Skin of body (tissue), 2 donors: ENCODE measurements around the gene CRACR2A. TPM values are rescaled to one million over a fixed set of nuclear protein-coding genes. Genes with fewer than 3 reads are reported as not detected.

ENCODE experiments used
- DNase-seq: peaks from one replicate; lab custom pipeline; 2025; lab: John Stamatoyannopoulos, UW
- total RNA-seq: library from RNA; depleted of rRNA; stranded (reverse); fragments of >200 nt; gene quantifications from one replicate; pipeline ENCODE4 v1.2.3, GENCODE V29; 2014

The CRACR2A gene
- total RNA-seq, 1 donor from 2014 or later = 1.8 TPM

DNA sequence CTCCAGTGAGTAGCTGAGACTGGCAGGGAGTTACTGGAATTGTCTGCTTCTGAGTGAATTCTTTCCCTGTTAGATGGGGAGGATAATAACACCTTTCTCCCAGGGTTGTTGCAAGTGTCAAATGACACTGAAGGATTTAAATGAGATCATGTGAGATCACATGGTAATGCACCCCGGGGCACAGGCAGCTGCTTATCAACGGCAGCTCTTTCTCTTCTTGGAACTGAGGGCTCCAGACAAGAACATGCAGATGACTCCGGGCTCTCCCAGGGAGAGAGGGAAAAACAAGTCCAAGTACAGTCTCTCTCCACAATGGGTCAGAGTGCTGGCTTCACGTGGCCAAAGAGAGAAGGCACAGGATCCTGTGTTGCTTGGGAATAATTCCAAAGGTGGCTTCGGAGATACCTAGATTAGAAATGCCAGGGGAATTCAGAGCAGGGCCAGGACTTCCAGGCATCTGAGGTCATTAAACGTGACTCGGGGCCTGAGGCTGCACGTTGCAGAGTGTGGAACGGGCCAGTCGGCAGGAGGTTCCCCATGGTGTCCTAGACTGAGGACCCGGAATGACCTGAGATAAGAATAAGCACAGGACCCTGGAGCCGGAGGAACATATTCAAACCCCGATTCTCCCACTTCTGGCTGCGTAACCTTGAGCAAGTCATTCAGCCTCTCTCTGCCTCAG, 152.7 kb downstream of the CRACR2A start:
- peak; percentile 38 for DNase-seq

GRCh38 chr12:3598896-3599860, 153.7 kb downstream of the CRACR2A start:
- no peak for DNase-seq

- no peak for DNase-seq
Measured at GRCh38 chr12:3597526-3598210, 155.2 kb downstream of the CRACR2A start.

GRCh38 chr12:3596703-3597415, 156.1 kb downstream of the CRACR2A start:
- no peak for DNase-seq

DNA sequence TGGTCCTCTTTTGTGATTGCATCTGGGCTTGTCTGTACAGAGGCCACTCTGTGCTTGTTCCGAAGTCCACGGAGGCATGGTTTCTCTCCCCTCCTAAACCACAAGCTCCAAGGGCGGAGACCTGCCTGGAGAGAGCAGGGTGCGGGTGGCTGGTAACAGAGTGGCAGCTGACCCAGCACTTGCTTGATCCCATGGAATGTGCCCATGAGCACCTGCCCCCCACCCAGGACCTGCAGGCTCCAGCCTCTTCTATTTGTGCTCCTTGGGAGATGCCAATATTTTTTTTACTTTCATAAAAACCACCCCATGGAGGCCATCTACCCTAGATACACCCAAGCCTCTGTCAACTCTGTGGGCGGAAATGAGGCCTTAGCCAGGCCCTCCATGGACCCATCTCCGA, 157.2 kb downstream of the CRACR2A start:
- DNase-seq = no peak

DNA sequence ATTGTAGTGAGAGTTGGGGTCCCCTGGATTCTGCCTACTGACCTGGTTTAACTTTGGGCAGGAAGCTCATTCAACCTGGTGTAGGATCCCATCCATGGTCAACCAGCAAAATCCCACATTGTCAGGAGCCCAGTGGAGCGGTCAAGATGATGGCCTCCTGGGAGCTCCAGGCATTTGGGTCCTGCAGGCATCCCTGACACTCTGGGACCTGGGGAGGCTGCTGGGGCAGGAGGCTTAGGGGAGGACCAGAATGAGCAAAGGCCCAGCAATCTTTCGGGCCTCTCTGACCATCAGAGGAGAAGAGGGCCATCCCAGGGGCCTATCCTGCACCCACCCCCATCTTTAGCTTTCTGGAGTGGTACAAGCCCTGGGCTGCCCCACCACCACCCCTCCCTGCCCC, 157.9 kb downstream of the CRACR2A start:
- no peak for DNase-seq

DNA sequence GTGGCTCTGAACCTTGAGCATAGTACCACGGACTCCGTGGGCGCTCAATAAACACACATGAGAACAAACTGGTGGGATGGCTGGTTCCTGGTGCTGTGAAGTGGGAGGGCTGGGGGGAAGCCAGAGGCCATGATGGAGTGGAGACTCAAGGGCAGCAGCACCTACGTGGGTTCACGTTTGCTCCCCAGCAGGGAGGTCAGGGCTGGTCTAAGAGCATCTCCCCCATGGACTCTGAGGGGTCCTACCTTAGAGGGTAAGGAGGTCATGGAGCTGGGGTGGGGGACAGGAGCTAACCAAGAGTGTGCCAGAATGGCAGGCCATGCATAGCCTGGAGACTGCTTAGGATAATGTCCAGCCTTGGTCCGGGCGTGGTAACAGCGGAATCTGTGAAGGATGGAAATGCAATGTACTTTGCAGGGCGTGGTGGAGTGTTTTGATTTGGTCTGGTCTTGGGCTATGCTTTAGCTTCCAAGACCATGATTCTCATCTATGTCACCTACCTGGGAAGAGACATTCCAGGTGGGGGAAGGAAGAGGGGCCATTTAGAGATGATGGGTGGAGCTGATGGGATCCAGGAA, 158.9 kb downstream of the CRACR2A start:
- DNase-seq = no peak

DNA sequence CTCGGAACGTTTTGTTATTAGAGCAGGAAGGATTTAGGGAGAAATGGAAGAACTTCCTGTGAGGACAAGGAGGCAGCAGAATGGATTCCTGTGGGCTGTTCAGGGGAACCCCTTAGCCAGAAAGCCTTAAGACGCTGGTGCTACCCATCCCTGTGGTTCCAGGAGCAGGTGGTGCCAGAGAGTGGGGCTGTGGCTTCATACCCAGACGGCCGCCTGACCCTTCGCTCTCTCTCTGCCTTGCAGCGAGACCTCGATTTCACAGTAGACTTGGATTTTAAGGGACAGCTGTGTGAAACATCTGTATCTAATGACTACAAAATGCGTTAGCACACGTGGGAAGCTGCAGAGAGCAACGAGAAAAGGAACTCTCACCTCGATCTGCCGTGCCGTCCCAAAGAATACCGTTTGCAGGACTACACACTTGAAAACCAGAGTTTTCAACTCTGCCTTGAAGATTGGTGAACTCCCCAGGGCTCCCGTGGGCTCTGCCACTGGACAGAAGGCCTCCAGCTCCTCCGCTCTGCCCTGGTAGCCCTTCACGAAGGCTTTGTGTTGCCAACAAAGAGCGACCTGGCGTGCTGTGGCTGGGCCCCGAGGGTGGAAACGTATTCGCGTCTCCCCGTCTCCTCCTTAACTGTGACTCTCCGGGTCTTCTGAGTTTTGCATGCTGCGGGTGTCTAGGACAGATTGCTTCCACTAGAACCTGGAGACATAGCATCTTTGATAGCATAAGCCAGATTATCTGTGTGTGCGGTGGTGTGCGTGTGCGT, 159.9 kb downstream of the CRACR2A start:
- DNase-seq = no peak

DNA sequence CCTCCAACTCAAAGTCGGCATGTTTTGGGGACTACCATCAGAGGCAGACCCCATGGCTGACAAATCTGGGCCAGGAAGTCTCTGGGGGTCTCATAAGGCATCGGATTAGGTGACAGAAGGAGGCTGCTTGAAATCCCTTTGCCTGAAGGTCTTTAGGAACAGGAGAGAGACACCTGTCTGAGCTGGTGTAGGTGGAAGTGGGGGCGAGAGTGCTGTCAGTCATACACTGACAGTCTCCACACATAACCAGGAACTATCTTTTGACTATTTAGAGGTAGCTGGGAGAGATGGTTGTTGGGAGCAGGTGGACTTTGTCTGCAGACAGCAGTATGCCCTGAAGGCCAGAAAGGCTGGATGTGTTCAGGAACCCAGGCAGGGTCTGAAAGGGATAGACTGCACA, 163.2 kb downstream of the CRACR2A start:
- no peak for DNase-seq

DNA sequence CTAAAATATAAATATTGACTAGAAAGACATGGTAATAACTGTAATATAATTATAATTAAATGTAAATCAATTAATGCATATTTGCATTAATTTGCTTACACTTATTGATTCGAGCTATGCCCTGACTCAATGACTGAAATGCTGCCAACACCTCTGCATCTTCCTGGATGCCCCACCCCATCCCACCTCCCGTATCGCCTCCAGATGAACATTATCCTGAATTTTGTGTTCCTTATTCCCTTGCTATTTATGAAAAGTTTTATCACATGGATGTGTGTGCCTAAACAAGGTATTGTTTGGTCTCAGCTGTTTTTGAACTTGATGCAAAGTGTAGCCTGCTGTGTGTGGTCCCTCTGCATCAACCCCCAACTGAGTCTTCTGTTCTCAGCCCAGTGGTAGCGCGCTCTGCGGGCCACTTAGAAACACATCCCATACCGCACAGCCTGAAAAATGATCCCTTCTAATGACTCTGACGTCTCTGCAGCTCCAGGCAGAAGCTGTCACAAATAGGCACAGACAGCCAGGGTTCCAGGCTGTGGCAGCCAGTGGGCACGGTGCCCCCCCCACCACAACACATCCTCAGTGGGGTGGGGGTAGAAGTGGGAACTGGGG, 165.4 kb downstream of the CRACR2A start:
- DNase-seq = no peak

GRCh38 chr12:3583656-3584334, 169.1 kb downstream of the CRACR2A start:
- no peak for DNase-seq

GRCh38 chr12:3580094-3580749, 172.7 kb downstream of the CRACR2A start:
- DNase-seq = no peak

- no peak for DNase-seq
Measured at GRCh38 chr12:3579446-3580093, 173.3 kb downstream of the CRACR2A start.

DNA sequence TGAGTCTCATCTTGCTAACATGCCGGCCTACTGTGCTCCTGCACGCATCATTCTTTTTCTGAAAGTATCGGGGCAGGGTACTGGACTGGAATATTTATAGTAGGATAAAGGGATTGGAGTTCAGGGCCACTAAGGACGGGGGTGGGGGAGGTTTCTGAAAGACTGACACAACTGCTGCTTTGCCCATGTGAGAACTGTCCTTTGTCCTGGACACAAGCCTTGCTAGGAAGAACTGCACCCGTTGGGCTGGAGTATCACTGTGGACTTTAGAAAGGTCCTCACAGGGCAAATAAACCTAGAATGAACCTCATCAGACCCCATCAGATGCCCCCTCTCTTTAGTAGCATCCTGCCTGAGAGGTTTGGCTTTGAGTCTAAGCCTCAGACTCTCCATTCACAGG, 174.4 kb downstream of the CRACR2A start:
- DNase-seq = no peak

- no peak for DNase-seq
Measured at GRCh38 chr12:3576891-3577290, 176.0 kb downstream of the CRACR2A start.

DNA sequence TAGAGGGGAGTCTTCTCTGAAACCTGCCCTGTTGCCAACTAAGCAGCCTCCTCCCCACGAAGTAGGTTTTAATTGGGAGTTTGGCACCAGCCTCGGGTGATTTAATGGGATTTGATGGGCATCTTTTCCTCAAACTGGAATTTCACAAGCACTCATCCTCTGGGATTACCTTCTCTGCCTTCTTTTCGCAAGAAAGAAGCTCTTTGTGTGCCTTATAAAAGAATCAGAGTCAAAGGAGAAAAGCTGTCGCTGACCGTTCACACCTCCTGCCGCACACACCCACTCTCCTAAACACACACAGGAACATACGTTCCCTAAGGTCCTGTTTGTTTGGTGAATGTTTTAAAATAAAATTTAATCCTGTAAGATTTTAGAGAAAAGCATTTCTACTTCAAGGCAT, 177.9 kb downstream of the CRACR2A start:
- no peak for DNase-seq

DNA sequence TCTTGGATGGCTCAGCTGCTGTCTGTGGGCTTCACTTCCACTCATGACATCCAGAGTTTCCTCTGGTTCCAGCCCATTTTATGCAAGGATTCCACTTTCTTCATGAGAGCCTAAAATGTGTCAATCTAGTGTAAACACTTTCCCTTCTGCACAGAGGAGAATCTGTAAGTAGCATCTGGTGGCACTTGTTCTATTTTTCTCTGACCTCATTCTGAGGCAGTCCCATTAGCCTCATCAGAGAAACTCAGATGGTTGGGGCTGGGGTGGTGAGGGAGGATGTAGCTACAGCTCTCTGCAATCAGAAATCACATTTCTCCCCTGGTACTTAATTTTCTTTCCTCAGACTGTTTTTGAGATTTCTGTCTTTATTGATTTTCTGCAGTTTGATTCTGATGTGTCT, 180.3 kb downstream of the CRACR2A start:
- no peak for DNase-seq

- DNase-seq = no peak
Measured at GRCh38 chr12:3571724-3572123, 181.2 kb downstream of the CRACR2A start.
